SH-SY5Y (cell line): ENCODE measurements around the gene ZNF516.

Experiments
- GATA2 ChIP-seq: IDR thresholded peaks from 2 replicates; pipeline ENCODE4 v1.6.1; 2011; ENCODE audit warnings: mild to moderate bottlenecking, low read depth, low read length
- GATA3 ChIP-seq: IDR thresholded peaks from 2 replicates; pipeline ENCODE4 v1.6.1; 2011; ENCODE audit warnings: low read depth, mild to moderate bottlenecking, low read length, moderate library complexity

DNA sequence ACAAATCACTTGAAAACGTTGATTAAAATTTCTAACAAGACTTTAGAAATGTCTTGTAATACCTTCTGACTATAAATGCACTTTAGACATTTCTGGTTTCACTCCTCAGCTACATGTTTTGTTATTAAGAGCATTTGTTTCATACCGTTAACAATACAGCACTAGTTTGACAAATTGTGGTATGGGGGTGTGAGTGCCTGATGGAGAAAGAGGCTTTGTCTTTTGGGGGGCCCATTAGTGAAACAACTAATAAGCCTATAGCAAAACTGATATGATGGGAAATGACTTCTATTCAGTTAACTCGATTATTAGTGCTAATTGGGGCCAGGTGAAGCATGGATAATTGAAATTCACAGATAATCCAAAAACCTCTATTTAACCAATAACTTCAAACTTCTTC, 30.9 kb upstream of the ZNF516 start:
- TF ChIP-seq GATA2 (no peak), GATA3 (no peak)
